ENCODE data around the gene NTSR1.

DNA sequence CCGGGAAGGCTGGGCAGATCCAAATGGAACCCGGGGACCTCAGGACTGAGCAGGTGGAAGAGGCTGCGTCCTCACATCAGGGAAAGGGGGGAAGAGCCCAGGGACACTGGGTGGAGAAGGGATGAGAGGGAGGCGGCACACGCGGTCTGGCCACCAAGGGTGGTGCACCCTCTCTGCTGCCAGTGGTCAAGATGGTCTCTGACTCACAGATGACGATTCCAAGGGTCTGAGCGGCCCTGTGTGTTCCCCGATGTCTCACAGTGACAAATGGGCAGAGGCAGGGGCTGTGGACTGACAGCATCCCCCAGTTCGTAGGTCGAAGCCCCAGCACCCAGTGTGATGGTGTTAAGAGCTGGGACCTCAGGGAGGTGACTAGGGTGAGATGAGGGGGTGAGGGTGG lies 34.3 kb upstream of the NTSR1 start:
- TF ChIP-seq ZNF274 (IDR thresholded peaks at IDR 0.05; ENCODE audit: low read depth, low read length), result no peak
- no peak for TF ChIP-seq YY1 (IDR thresholded peaks at IDR 0.05; ENCODE audit: insufficient read depth, insufficient read length)

Measured in NT2/D1 (cell line).